Prostate gland (tissue), 2 donors: ENCODE results near the gene PRKAG2.

Experiments used
- CTCF ChIP-seq, 4 experiments: fragments of 200-600 bp in 2 of 4; fragments of 450-650 bp in 2 of 4; sonication (generic) in 2 of 4; IDR thresholded peaks; 1 replicate in 3 of 4; 2 replicates in 1 of 4; pipeline ENCODE4 v1.5.1; 2016 to 2019; ENCODE audit warnings: antibody characterized with exemption in 4 of 4, mild to moderate bottlenecking in 2 of 4, moderate library complexity in 2 of 4
- POLR2A ChIP-seq: fragments of 450-650 bp; IDR thresholded peaks from one replicate; pipeline ENCODE4 v1.6.1; 2016; ENCODE audit warnings: antibody characterized with exemption, mild to moderate bottlenecking

GRCh38 chr7:151762583-151763245 is 114.2 kb downstream of the PRKAG2 start:
- TF ChIP-seq CTCF (IDR thresholded peaks at IDR 0.05) (no peak), POLR2A (no peak)
